Endothelial cell of umbilical vein (primary cell): Measurements from ENCODE around the gene ZMIZ2.

ENCODE experiments used
- EZH2 ChIP-seq: IDR thresholded peaks from 2 replicates; pipeline ENCODE4 v1.6.1; 2012; ENCODE audit warnings: borderline replicate concordance, low read depth, mild to moderate bottlenecking, moderate library complexity, low read length, inconsistent platforms; ENCODE audit not compliant: severe bottlenecking
- POLR2AphosphoS5 ChIP-seq: IDR thresholded peaks from 2 replicates; pipeline ENCODE4 v1.6.1; 2012; ENCODE audit warnings: low read depth, mild to moderate bottlenecking, control low read depth, low read length, moderate library complexity; ENCODE audit not compliant: insufficient read depth
- TF ChIP-seq, protein P1 (sequence below), 2 donors: IDR thresholded peaks; 1 replicate in 1 of 2; 2 replicates in 1 of 2; pipeline ENCODE4 v1.5.1; 2011; ENCODE audit warnings: low read length in 2 of 2, mild to moderate bottlenecking in 2 of 2, moderate library complexity in 2 of 2, control low read depth in 1 of 2, inconsistent platforms in 1 of 2, low read depth in 1 of 2; ENCODE audit not compliant: insufficient read depth in 1 of 2; ENCODE audit errors: extremely low read depth in 1 of 2

DNA sequence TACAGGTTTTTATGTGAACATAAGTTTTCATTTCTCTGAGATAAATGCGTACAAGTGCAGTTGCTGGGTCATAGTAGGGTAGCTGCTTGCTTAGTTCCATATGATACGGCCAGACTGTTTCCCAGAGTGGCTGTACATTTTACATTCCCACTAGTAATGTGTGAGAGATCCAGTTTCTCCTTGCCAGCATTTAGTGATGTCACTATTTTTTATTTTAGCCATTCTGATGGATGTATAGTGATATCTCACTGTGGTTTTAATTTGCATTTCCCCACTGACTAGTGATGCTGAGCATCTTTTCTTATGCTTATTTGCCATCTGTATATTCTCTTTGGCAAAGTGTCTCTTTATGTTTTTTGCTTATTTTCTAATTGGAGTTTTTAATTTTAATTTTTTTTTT lies 4.2 kb downstream of the ZMIZ2 start:
- TF ChIP-seq POLR2AphosphoS5 (no peak), EZH2 (no peak)
- TF ChIP-seq, protein P1, sequence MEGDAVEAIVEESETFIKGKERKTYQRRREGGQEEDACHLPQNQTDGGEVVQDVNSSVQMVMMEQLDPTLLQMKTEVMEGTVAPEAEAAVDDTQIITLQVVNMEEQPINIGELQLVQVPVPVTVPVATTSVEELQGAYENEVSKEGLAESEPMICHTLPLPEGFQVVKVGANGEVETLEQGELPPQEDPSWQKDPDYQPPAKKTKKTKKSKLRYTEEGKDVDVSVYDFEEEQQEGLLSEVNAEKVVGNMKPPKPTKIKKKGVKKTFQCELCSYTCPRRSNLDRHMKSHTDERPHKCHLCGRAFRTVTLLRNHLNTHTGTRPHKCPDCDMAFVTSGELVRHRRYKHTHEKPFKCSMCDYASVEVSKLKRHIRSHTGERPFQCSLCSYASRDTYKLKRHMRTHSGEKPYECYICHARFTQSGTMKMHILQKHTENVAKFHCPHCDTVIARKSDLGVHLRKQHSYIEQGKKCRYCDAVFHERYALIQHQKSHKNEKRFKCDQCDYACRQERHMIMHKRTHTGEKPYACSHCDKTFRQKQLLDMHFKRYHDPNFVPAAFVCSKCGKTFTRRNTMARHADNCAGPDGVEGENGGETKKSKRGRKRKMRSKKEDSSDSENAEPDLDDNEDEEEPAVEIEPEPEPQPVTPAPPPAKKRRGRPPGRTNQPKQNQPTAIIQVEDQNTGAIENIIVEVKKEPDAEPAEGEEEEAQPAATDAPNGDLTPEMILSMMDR (IDR thresholded peaks at IDR 0.05; ENCODE audit: extremely low read depth in 1 of 2, insufficient read depth in 1 of 2, low read depth in 1 of 2, low read length in 2 of 2), result no peak
